Measurements from ENCODE around the gene CLIP2. TPM values are rescaled to one million over a fixed set of nuclear protein-coding genes. Genes with fewer than 3 reads are reported as not detected.

Gene CLIP2
- total and polyA plus RNA-seq, 2 of the 8 experiments (the other 6 are each of a cell fraction or from before 2014, with no cell fraction given), result 8.3 to 41.5 TPM

DNA sequence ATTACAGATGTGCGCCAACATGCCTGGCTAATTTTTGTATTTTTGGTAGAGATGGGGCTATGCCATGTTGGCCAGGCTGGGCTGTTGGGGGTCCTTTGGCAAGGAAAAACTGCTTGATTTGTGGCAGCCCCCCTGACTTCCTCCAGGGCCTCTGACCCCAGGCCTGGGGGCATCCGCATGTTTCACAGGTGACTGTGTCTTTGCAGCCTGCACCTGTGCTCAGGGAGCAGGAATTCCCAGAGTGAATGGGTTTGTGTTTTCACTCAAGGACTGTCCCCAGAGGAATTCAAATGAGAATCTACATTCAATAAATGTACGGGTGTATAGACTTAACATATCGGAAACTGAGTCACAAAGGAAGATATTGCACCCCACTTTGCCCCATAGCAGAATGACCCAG is 11.6 kb upstream of the CLIP2 start:
- Histone ChIP-seq H4K20me1 (replicated peaks in 1 of 2; ENCODE audit: control insufficient read depth in 1 of 2, insufficient read depth in 2 of 2, low read length in 2 of 2) (no peaks in the 10 kb centered on the region), H4K8ac (ENCODE audit: extremely low read depth, insufficient read depth, low read length) (no peak overlapping the region), H4K5ac (ENCODE audit: insufficient read length, low read depth, low read length) (no peak overlapping the region), H2AK5ac (ENCODE audit: low read depth, low read length) (no peak overlapping the region), H3K4me3 (ENCODE audit: extremely low read depth in 1 of 4, insufficient read depth in 2 of 4, low read depth in 3 of 4, low read length in 4 of 4) (no peak overlapping the region), H3K4ac (replicated peaks; ENCODE audit: insufficient read length, low read depth, low read length) (no peak overlapping the region), H3K27ac (ENCODE audit: low read depth, low read length) (no peak overlapping the region), H2BK5ac (ENCODE audit: low read depth, low read length) (no peak overlapping the region), H3K79me1 (ENCODE audit: low read depth, low read length) (no peaks in the 10 kb centered on the region), H3K18ac (ENCODE audit: extremely low read depth, low read length) (no peak overlapping the region), H3K36me3 (ENCODE audit: control insufficient read depth in 2 of 4, insufficient read depth in 4 of 4, low read length in 3 of 4) (no peaks in the 10 kb centered on the region), H3K79me2 (ENCODE audit: control insufficient read depth in 1 of 2, insufficient read depth in 2 of 2, low read length in 2 of 2) (no peaks in the 10 kb centered on the region), H2BK120ac (replicated peaks; ENCODE audit: low read depth, low read length) (no peak overlapping the region), H3K23me2 (ENCODE audit: low read depth, low read length) (peaks cover 2% of the 10 kb centered on the region; the same call in 1 of the 2 replicates), H2AFZ (ENCODE audit: low read length) (no peak overlapping the region), H3K14ac (ENCODE audit: insufficient read length) (no peak overlapping the region), H3K9ac (replicated peaks in 1 of 4; ENCODE audit: extremely low read depth in 1 of 4, low read depth in 3 of 4, low read length in 3 of 4) (no peak overlapping the region), H3K23ac (ENCODE audit: insufficient read length) (no peak overlapping the region), H2BK20ac (ENCODE audit: low read length) (no peak overlapping the region), H3K4me2 (ENCODE audit: insufficient read depth in 1 of 2, low read depth in 2 of 2, low read length in 2 of 2) (no peak overlapping the region), H3K4me1 (replicated peaks in 1 of 4; ENCODE audit: control insufficient read depth in 3 of 4, insufficient read depth in 4 of 4, low read length in 3 of 4) (peaks cover 4 to 18% (median 9%) of the 10 kb centered on the region in 4 experiments), H3K9me3 (ENCODE audit: insufficient read depth in 2 of 2, low read depth in 1 of 2, low read length in 1 of 2) (no peaks in the 10 kb centered on the region), H4K91ac (replicated peaks; ENCODE audit: insufficient read length, low read length) (no peak overlapping the region), H3K56ac (replicated peaks; ENCODE audit: insufficient read length, low read depth, low read length) (no peak overlapping the region), H3K27me3 (replicated peaks in 1 of 4; ENCODE audit: control insufficient read depth in 3 of 4, extremely low read depth in 1 of 4, insufficient read depth in 3 of 4, low read length in 3 of 4) (no peaks in the 10 kb centered on the region), H2BK12ac (ENCODE audit: low read depth, low read length) (no peak overlapping the region), H2BK15ac (ENCODE audit: low read length) (no peak overlapping the region)
- no peak for TF ChIP-seq SUZ12 (IDR thresholded peaks at IDR 0.05; ENCODE audit: low read length)
- 98% methylated on average over 4 of the region's 4 CpGs; no CpG with 5 or more reads in 1 of the 2 experiments for WGBS, 2 experiments (ENCODE audit: extremely low coverage in 1 of 2, insufficient coverage in 1 of 2, insufficient read length in 1 of 2, insufficient replicate concordance in 2 of 2, low coverage in 1 of 2, low lambda C conversion rate in 2 of 2, missing lambda C conversion rate in 1 of 2)
- DNase-seq (ENCODE audit: low read depth in 1 of 2, low spot score in 2 of 2) (no peak), FAIRE-seq (no peak)
- POLR2A ChIA-PET (ENCODE audit: partially characterized antibody), result interaction anchor here (1.1 kb wide), 1 partner anchor 12 kb away, joined by 3 read pairs; no protein-coding TSS in a partner anchor
- CTCF ChIA-PET (ENCODE audit: partially characterized antibody), result interaction anchor here (1.7 kb wide), 1 partner anchor 10 kb away, joined by 7 read pairs; no protein-coding TSS in a partner anchor
